Measurements from ENCODE around the gene RIC3.
"Not testable (repeated sequence)": the region's sequence is repeated elsewhere in the genome, so short reads cannot be mapped to it uniquely, and the experiment has no call there.

Gene RIC3

DNA sequence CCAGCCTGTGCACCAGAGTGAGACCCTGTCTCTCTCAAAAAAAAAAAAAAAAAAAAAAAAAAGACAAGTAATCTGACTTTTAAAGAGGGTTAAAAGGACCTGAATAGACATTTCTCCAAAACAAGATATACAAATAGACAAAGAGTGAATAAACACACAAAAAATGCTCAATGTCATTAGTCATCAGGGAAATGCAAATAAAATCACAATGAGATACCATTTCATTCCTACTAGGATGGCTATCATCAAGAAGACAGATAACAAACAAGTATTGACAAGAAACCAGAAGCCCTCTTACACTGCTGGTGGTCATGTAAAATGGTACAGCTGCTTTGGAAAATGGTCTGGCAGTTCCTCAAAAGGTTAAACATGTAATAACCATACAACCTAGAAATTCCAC is 4.1 kb downstream of the RIC3 start:
- Histone ChIP-seq H3K79me2 (ENCODE audit: insufficient read depth, low read length) (no peaks in the 10 kb centered on the region), H3K36me3 (ENCODE audit: insufficient read depth, low read length) (no peaks in the 10 kb centered on the region), H2AFZ (ENCODE audit: low read length) (no peak overlapping the region), H3K4me1 (ENCODE audit: insufficient read depth, low read length, severe bottlenecking) (no peaks in the 10 kb centered on the region), H3K4me2 (ENCODE audit: low read length) (no peak overlapping the region), H3K4me3 (ENCODE audit: low read depth, low read length, poor library complexity, severe bottlenecking) (no peak overlapping the region), H3K9ac (ENCODE audit: low read length) (no peak overlapping the region), H3K27ac (ENCODE audit: low read depth, low read length, poor library complexity, severe bottlenecking) (no peak overlapping the region), H4K20me1 (ENCODE audit: insufficient read depth, low read length) (no peaks in the 10 kb centered on the region), H3F3A (ENCODE audit: insufficient read depth, low read length) (no peaks in the 10 kb centered on the region), H3K9me3 (ENCODE audit: low read length) (no peaks in the 10 kb centered on the region), H3K9me2 (ENCODE audit: low read depth, low read length) (no peaks in the 10 kb centered on the region), H3K27me3 (ENCODE audit: insufficient read depth, low read length) (no peaks in the 10 kb centered on the region)
- TF ChIP-seq, protein P1, sequence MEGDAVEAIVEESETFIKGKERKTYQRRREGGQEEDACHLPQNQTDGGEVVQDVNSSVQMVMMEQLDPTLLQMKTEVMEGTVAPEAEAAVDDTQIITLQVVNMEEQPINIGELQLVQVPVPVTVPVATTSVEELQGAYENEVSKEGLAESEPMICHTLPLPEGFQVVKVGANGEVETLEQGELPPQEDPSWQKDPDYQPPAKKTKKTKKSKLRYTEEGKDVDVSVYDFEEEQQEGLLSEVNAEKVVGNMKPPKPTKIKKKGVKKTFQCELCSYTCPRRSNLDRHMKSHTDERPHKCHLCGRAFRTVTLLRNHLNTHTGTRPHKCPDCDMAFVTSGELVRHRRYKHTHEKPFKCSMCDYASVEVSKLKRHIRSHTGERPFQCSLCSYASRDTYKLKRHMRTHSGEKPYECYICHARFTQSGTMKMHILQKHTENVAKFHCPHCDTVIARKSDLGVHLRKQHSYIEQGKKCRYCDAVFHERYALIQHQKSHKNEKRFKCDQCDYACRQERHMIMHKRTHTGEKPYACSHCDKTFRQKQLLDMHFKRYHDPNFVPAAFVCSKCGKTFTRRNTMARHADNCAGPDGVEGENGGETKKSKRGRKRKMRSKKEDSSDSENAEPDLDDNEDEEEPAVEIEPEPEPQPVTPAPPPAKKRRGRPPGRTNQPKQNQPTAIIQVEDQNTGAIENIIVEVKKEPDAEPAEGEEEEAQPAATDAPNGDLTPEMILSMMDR (IDR thresholded peaks at IDR 0.05; ENCODE audit: low read length): no peak
- TF ChIP-seq EZH2 (IDR thresholded peaks at IDR 0.05; ENCODE audit: borderline replicate concordance, low read length): no peak

GRCh38 chr11:8161627-8162304 is 7.1 kb downstream of the RIC3 start:
- H2AFZ ChIP-seq (ENCODE audit: low read length); H3K4me1 ChIP-seq (ENCODE audit: insufficient read depth, low read length, severe bottlenecking); H3K9me3 ChIP-seq (ENCODE audit: low read length); H3K36me3 ChIP-seq (ENCODE audit: insufficient read depth, low read length); H3K9me2 ChIP-seq (ENCODE audit: low read depth, low read length); H3K27me3 ChIP-seq (ENCODE audit: insufficient read depth, low read length); H4K20me1 ChIP-seq (ENCODE audit: insufficient read depth, low read length); H3F3A ChIP-seq (ENCODE audit: insufficient read depth, low read length); H3K9ac ChIP-seq (ENCODE audit: low read length); H3K79me2 ChIP-seq (ENCODE audit: insufficient read depth, low read length); H3K4me3 ChIP-seq (ENCODE audit: low read depth, low read length, poor library complexity, severe bottlenecking); H3K27ac ChIP-seq (ENCODE audit: low read depth, low read length, poor library complexity, severe bottlenecking); H3K4me2 ChIP-seq (ENCODE audit: low read length): not testable (repeated sequence)

DNA sequence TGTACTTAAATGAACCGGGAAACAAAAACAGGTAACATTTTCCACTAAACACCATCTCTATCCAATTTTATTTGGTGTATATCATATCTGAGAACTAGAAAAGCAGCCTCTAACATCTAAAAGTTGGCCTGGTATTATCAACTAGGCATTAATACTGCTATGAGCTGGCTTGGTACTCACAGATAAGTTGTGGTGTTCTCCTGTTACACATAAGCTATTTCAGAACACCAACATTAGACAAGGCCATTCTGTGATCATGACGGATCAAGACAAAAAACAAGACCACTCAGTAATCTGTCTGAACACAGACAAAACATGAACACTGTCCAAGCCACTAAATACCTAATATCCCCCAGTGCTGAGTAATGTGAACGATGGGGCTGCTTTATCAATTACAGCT is 11.9 kb downstream of the RIC3 start:
- Histone ChIP-seq H3K27me3 (ENCODE audit: insufficient read depth, low read length) (no peaks in the 10 kb centered on the region), H3K9ac (ENCODE audit: low read length) (no peak overlapping the region), H4K20me1 (ENCODE audit: insufficient read depth, low read length) (no peaks in the 10 kb centered on the region), H3K4me2 (ENCODE audit: low read length) (no peak overlapping the region), H3K4me3 (ENCODE audit: low read depth, low read length, poor library complexity, severe bottlenecking) (no peak overlapping the region), H3K9me2 (ENCODE audit: low read depth, low read length) (no peaks in the 10 kb centered on the region), H3K9me3 (ENCODE audit: low read length) (no peaks in the 10 kb centered on the region), H2AFZ (ENCODE audit: low read length) (no peak overlapping the region), H3K36me3 (ENCODE audit: insufficient read depth, low read length) (no peaks in the 10 kb centered on the region), H3K4me1 (ENCODE audit: insufficient read depth, low read length, severe bottlenecking) (no peaks in the 10 kb centered on the region), H3F3A (ENCODE audit: insufficient read depth, low read length) (no peaks in the 10 kb centered on the region), H3K27ac (ENCODE audit: low read depth, low read length, poor library complexity, severe bottlenecking) (no peak overlapping the region), H3K79me2 (ENCODE audit: insufficient read depth, low read length) (no peaks in the 10 kb centered on the region)
- TF ChIP-seq, protein P1 (IDR thresholded peaks at IDR 0.05; ENCODE audit: low read length): no peak
- TF ChIP-seq EZH2 (IDR thresholded peaks at IDR 0.05; ENCODE audit: borderline replicate concordance, low read length): no peak

DNA sequence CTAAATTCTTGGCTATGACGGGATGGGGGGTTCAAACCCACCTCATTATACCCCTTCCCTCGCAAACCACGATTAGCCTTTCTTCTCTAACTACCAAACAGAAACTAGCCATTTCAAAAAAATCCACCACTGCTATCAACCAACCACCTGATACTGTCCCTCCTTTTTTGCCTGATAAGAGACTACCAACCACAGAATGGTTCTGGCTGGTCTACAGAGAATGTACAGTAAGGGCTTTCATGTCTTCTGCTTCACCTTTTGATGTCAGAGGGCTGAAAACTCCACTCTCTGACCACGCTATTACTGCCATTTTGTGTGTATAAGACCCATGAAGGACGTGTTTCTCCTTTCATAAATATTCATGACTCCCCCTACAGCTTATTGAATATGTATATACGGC is 19.1 kb downstream of the RIC3 start:
- no peak overlapping the region for H3K4me2 ChIP-seq (ENCODE audit: low read length)
- H3K9me3 ChIP-seq (ENCODE audit: low read length): no peaks in the 10 kb centered on the region
- TF ChIP-seq, protein P1 (IDR thresholded peaks at IDR 0.05; ENCODE audit: low read length): no peak
- TF ChIP-seq EZH2 (IDR thresholded peaks at IDR 0.05; ENCODE audit: borderline replicate concordance, low read length): no peak
- H3K79me2 ChIP-seq (ENCODE audit: insufficient read depth, low read length): no peaks in the 10 kb centered on the region
- H2AFZ ChIP-seq (ENCODE audit: low read length): no peak overlapping the region
- H3K9me2 ChIP-seq (ENCODE audit: low read depth, low read length): no peaks in the 10 kb centered on the region
- H3K27ac ChIP-seq (ENCODE audit: low read depth, low read length, poor library complexity, severe bottlenecking): no peak overlapping the region
- H3F3A ChIP-seq (ENCODE audit: insufficient read depth, low read length): no peaks in the 10 kb centered on the region
- H3K36me3 ChIP-seq (ENCODE audit: insufficient read depth, low read length): no peaks in the 10 kb centered on the region
- no peaks in the 10 kb centered on the region for H4K20me1 ChIP-seq (ENCODE audit: insufficient read depth, low read length)
- no peak overlapping the region for H3K9ac ChIP-seq (ENCODE audit: low read length)
- no peak overlapping the region for H3K4me3 ChIP-seq (ENCODE audit: low read depth, low read length, poor library complexity, severe bottlenecking)
- H3K27me3 ChIP-seq (ENCODE audit: insufficient read depth, low read length): no peaks in the 10 kb centered on the region
- no peaks in the 10 kb centered on the region for H3K4me1 ChIP-seq (ENCODE audit: insufficient read depth, low read length, severe bottlenecking)

All from OCI-LY1 (cell line).